Transverse colon (tissue), 4 donors: ENCODE measurements around the gene MREG. TPM values are rescaled to one million over a fixed set of nuclear protein-coding genes. Genes with fewer than 3 reads are reported as not detected.

Experiments used
- DNase-seq: peaks from one replicate; pipeline ENCODE4 v3.0.0-alpha.2; 2019
- H3K27ac ChIP-seq, 4 donors: fragments of 200-600 bp; sonication (generic); 2 replicates each; pipeline ENCODE4 v1.5.1; 2016 to 2018; ENCODE audit warnings: inconsistent platforms in 4 of 4
- H3K27me3 ChIP-seq: fragments of 200-600 bp; sonication (generic); 2 replicates; pipeline ENCODE4 v1.5.1; 2017; ENCODE audit warnings: inconsistent platforms
- H3K36me3 ChIP-seq, 4 donors: fragments of 200-600 bp; sonication (generic); 2 replicates each; pipeline ENCODE4 v1.5.1; 2017 to 2019; ENCODE audit warnings: inconsistent platforms in 4 of 4
- H3K4me1 ChIP-seq, 4 donors: fragments of 200-600 bp; sonication (generic); 2 replicates each; pipeline ENCODE4 v1.5.1; 2017 to 2020; ENCODE audit warnings: inconsistent platforms in 4 of 4
- H3K4me3 ChIP-seq, 4 donors: fragments of 200-600 bp; sonication (generic); 1 replicate in 1 of 4; 2 replicates in 3 of 4; pipeline versions ENCODE4 v1.5.1 to v1.6.1; 2017 to 2019; ENCODE audit warnings: inconsistent platforms in 4 of 4
- H3K9me3 ChIP-seq, 2 donors: fragments of 200-600 bp; sonication (generic); 2 replicates each; pipeline ENCODE4 v1.5.1; 2017 to 2019; ENCODE audit warnings: inconsistent platforms in 2 of 2
- EP300 ChIP-seq: sonication (generic); formaldehyde crosslinking; IDR thresholded peaks from one replicate; pipeline ENCODE4 v1.6.1; 2017; ENCODE audit warnings: antibody characterized with exemption, low read depth
- POLR2A ChIP-seq: fragments of 450-650 bp; IDR thresholded peaks from one replicate; pipeline ENCODE4 v1.6.1; 2016; ENCODE audit warnings: antibody characterized with exemption, mild to moderate bottlenecking, moderate library complexity
- POLR2AphosphoS5 ChIP-seq, 3 donors: sonication (generic); formaldehyde crosslinking; IDR thresholded peaks; one replicate each; pipeline ENCODE4 v1.6.1; 2016; ENCODE audit warnings: antibody characterized with exemption in 3 of 3
- WGBS, 2 donors: methylation state at CpG; one replicate each; pipeline ENCODE4 v1.1.5; 2018; ENCODE audit warnings: low coverage in 1 of 2; 5-methylcytosine and 5-hydroxymethylcytosine counted together
- in situ Hi-C, 4 donors: fragments of 200-750 bp; cut with MboI; loops; one replicate each; pipeline versions ENCODE4 v1.15.0 to v1.15.1; 2017; ENCODE audit warnings: low sequenced_read_pairs in 3 of 4, low pct_ligation_motif_present in 1 of 4, low pct_unique_long_range_greater_than_20kb in 1 of 4
- intact Hi-C: fragments of 100-400 bp; cut with DNase I; formaldehyde crosslinking; loops from one replicate; pipeline ENCODE4 v1.15.1; 2023; ENCODE audit warnings: low total_unique reads
- total RNA-seq, 4 donors: library from RNA; depleted of rRNA; stranded (reverse); fragments of >200 nt; gene quantifications; one replicate each; pipeline ENCODE4 v1.1.0, GENCODE V29; 2016
- TF ChIP-seq, protein P1 (sequence below), 5 experiments: fragments of 200-600 bp in 3 of 5; fragments of 450-650 bp in 2 of 5; sonication (generic) in 3 of 5; IDR thresholded peaks; 1 replicate in 2 of 5; 2 replicates in 3 of 5; pipeline ENCODE4 v1.5.1; 2016 to 2017; ENCODE audit warnings: antibody characterized with exemption in 5 of 5, inconsistent platforms in 3 of 5, mild to moderate bottlenecking in 2 of 5, moderate library complexity in 1 of 5

The MREG gene
- total RNA-seq, 4 donors from 2014 or later: 1.5 to 8.5 (median 5.1) TPM

DNA sequence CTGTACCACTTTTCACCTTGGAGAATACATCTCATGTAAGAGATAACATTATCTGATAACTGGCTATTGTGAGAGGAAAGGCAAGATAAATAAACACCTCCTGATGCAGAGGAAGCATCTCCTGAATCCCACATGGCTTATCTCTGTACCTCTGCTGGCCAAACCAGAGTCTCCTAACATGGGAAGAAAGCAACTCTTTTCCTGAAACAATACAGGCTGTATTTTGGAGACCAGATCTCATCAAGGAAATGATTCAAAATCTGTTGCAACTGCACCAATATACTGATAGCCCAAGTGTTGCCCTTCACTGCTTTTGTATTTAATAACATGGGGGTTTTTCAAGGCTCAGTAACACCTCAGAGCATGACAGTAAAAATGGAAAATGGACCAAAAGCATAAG, 106.9 kb downstream of the MREG start:
- TF ChIP-seq, protein P1, sequence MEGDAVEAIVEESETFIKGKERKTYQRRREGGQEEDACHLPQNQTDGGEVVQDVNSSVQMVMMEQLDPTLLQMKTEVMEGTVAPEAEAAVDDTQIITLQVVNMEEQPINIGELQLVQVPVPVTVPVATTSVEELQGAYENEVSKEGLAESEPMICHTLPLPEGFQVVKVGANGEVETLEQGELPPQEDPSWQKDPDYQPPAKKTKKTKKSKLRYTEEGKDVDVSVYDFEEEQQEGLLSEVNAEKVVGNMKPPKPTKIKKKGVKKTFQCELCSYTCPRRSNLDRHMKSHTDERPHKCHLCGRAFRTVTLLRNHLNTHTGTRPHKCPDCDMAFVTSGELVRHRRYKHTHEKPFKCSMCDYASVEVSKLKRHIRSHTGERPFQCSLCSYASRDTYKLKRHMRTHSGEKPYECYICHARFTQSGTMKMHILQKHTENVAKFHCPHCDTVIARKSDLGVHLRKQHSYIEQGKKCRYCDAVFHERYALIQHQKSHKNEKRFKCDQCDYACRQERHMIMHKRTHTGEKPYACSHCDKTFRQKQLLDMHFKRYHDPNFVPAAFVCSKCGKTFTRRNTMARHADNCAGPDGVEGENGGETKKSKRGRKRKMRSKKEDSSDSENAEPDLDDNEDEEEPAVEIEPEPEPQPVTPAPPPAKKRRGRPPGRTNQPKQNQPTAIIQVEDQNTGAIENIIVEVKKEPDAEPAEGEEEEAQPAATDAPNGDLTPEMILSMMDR (IDR thresholded peaks at IDR 0.05): no peak
- TF ChIP-seq POLR2A (no peak), EP300 (no peak), POLR2AphosphoS5 (IDR thresholded peaks at IDR 0.05) (no peak)
- Histone ChIP-seq H3K27ac (no peak overlapping the region), H3K36me3 (no peaks in the 10 kb centered on the region), H3K9me3 (no peaks in the 10 kb centered on the region), H3K4me1 (no peaks in the 10 kb centered on the region), H3K4me3 (no peak overlapping the region), H3K27me3 (no peaks in the 10 kb centered on the region)
- in situ Hi-C loops (no loop called here), intact Hi-C loops (no loop called here)
- DNase-seq: no peak

DNA sequence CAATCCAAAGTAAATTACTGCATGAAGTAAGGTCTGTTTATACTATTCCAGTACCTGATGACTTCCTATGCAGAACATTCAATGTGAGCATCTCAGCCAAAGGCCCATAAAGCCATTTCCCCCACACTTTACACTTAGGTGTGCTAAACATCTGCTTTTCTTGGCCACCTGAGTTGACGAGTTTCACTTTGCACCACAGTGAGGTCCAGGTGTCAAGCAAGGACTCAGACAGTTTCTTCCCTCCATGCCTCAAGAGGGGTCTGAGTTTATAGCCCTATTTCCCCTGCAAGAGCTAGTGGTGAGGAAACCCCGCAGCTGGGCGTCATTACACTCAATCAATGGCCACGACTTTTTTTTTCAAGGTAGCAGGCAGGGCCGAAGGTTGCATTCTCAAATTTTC, 107.7 kb downstream of the MREG start:
- in situ Hi-C loops: no loop called here
- 63 to 83% methylated on average over 2 to 5 of the region's 5 CpGs for WGBS, 2 donors
- H3K4me1 ChIP-seq: no peaks in the 10 kb centered on the region
- no peak overlapping the region for H3K4me3 ChIP-seq
- no peaks in the 10 kb centered on the region for H3K9me3 ChIP-seq
- H3K27ac ChIP-seq: no peak overlapping the region
- no peak for DNase-seq
- no peaks in the 10 kb centered on the region for H3K36me3 ChIP-seq
- TF ChIP-seq POLR2A (no peak), POLR2AphosphoS5 (IDR thresholded peaks at IDR 0.05) (no peak), EP300 (no peak)
- TF ChIP-seq, protein P1 (IDR thresholded peaks at IDR 0.05): no peak
- no peaks in the 10 kb centered on the region for H3K27me3 ChIP-seq
- intact Hi-C loops: no loop called here

DNA sequence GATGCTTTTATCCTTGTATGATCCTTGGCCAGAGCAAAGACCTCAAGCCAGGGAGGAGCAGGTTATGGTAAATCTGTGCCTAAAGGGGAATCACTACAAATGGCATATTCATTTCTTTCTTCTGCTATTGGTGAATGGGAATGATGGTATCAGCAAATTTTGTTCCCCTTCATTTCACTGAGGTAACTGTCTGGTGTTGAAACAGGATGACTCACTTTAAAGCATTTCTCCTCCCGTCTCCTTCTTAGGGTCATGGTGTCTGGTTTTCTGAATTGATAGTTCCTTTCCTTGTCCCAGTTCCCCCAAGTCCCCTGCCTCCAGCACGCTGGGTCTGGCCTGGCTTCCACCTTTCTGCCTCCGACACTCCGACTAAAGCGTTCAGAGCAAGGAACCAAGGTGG, 109.2 kb downstream of the MREG start:
- no peak overlapping the region for H3K27ac ChIP-seq
- 79 to 85% methylated on average over 3 to 5 of the region's 5 CpGs for whole genome bisulfite sequencing, 2 donors

DNA sequence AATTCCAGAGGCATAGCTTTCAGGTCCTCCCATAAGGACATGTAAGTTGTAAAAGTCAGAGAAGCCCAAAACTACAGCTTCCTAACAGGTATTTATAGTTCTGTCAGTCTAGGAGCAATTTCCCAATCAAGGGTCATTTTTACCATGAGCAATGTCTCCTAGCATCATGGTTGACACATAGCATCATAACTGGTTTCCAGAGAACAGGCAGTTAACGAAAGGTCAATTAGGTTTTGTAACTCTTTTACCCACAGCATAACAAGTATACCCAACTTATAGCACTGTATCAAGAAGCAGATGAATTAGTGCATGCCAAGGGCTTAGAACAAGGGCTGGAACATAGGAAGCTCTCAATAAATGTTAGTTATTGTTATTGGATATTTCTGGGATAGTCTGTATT, 110.1 kb downstream of the MREG start:
- TF ChIP-seq POLR2AphosphoS5 (IDR thresholded peaks at IDR 0.05) (no peak), POLR2A (no peak)
- TF ChIP-seq, protein P1 (IDR thresholded peaks at IDR 0.05): no peak
- no peak overlapping the region for H3K4me3 ChIP-seq
- WGBS, 2 donors: 20 to 94% methylated on average over 1 of the region's 1 CpG
- no peaks in the 10 kb centered on the region for H3K27me3 ChIP-seq
- no peaks in the 10 kb centered on the region for H3K36me3 ChIP-seq
- H3K4me1 ChIP-seq: no peaks in the 10 kb centered on the region
- no peaks in the 10 kb centered on the region for H3K9me3 ChIP-seq
- no peak overlapping the region for H3K27ac ChIP-seq
- no peak for DNase-seq
- in situ Hi-C loops (no loop called here), intact Hi-C loops (no loop called here)

More for the DNA sequence above, 109.2 kb downstream of the MREG start:
- intact Hi-C loops: no loop called here
- H3K4me3 ChIP-seq: no peak overlapping the region
- H3K27me3 ChIP-seq: no peaks in the 10 kb centered on the region
- TF ChIP-seq, protein P1 (IDR thresholded peaks at IDR 0.05): no peak
- in situ Hi-C loops: no loop called here
- DNase-seq: no peak
- H3K36me3 ChIP-seq: no peaks in the 10 kb centered on the region
- H3K9me3 ChIP-seq: no peaks in the 10 kb centered on the region
- no peaks in the 10 kb centered on the region for H3K4me1 ChIP-seq
